Kidney epithelial cell (primary cell): ENCODE measurements around the gene SQSTM1. TPM values are rescaled to one million over a fixed set of nuclear protein-coding genes. Genes with fewer than 3 reads are reported as not detected.

Source experiments
- DNase-seq: peaks from one replicate; pipeline ENCODE4 v3.0.0-alpha.2; 2010; ENCODE audit warnings: low read depth
- H3K27me3 ChIP-seq: 2 replicates; pipeline ENCODE4 v1.6.0; 2011; ENCODE audit warnings: low read length; ENCODE audit not compliant: control insufficient read depth, insufficient read depth
- H3K36me3 ChIP-seq: 2 replicates; pipeline ENCODE4 v1.5.1; 2011; ENCODE audit warnings: low read length; ENCODE audit not compliant: control insufficient read depth, insufficient read depth
- H3K4me3 ChIP-seq: 2 replicates; pipeline ENCODE4 v1.5.1; 2011; ENCODE audit warnings: low read depth, mild to moderate bottlenecking, control low read depth, low read length
- CTCF ChIP-seq: IDR thresholded peaks from 2 replicates; pipeline ENCODE4 v1.5.1; 2011; ENCODE audit warnings: mild to moderate bottlenecking, moderate library complexity, low read length, control low read depth, inconsistent platforms; ENCODE audit not compliant: insufficient read depth, poor library complexity, severe bottlenecking
- total RNA-seq: library from RNA; depleted of rRNA; stranded (reverse); fragments of >200 nt; gene quantifications from 2 replicates; pipeline ENCODE4 v1.2.3, GENCODE V29; 2015

The SQSTM1 gene
- total RNA-seq, 1 donor from 2014 or later = 905 TPM

- peak; percentile 17 for TF ChIP-seq CTCF
- H3K4me3 ChIP-seq = peak within 1 kb of the TSS; percentile 88
- H3K27me3 ChIP-seq = no peaks in the 10 kb centered on the region
- peaks cover 2% of the 10 kb centered on the region for H3K36me3 ChIP-seq
- peak; percentile 73 for DNase-seq
Measured at GRCh38 chr5:179858586-179859427, 38.1 kb downstream of the SQSTM1 start, which contains the start of gene MRNIP. TSS of gene MRNIP (minus strand) at chr5:179858817. CDS start at chr5:179858796, 21 bp downstream.

DNA sequence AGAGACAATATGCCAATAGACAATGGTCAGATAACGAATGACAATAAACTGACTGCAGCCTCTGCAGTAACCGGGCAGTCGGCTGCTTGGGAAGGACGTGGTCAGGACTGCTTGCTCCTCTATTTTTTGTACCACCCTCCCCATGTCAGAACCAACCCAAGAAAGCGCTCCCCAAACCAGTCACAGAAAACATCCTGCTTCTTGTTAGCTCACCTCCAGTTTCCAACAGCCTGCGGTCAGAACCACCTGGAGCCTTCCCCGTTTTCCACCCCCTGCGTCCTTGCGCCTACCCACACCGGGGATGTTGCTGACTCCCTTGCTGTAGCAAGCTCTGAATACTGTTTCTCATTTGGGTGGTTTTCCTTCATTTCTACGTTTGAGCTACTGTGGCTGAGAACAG is 39.6 kb downstream of the SQSTM1 start:
- no peak for TF ChIP-seq CTCF
- DNase-seq = no peak
- no peaks in the 10 kb centered on the region for H3K27me3 ChIP-seq
- no peak overlapping the region for H3K4me3 ChIP-seq
- H3K36me3 ChIP-seq = peaks cover 2% of the 10 kb centered on the region

- Histone ChIP-seq H3K27me3 (no peaks in the 10 kb centered on the region), H3K4me3 (no peak overlapping the region), H3K36me3 (peaks cover 2% of the 10 kb centered on the region)
- DNase-seq = no peak
- TF ChIP-seq CTCF = no peak
Measured at GRCh38 chr5:179862296-179862695, 41.6 kb downstream of the SQSTM1 start.

GRCh38 chr5:179862891-179863290 is 42.2 kb downstream of the SQSTM1 start:
- Histone ChIP-seq H3K4me3 (no peak overlapping the region), H3K36me3 (peaks cover 2% of the 10 kb centered on the region), H3K27me3 (no peaks in the 10 kb centered on the region)
- no peak for TF ChIP-seq CTCF
- no peak for DNase-seq

GRCh38 chr5:179863449-179864085 is 42.9 kb downstream of the SQSTM1 start:
- H3K36me3 ChIP-seq = peaks cover 2% of the 10 kb centered on the region

More at GRCh38 chr5:179863449-179864085, 42.9 kb downstream of the SQSTM1 start:
- no peaks in the 10 kb centered on the region for H3K27me3 ChIP-seq
- no peak for TF ChIP-seq CTCF
- DNase-seq = no peak
- no peak overlapping the region for H3K4me3 ChIP-seq
